HCT116 (cell line): ENCODE data around the gene HNRNPK. TPM values are rescaled to one million over a fixed set of nuclear protein-coding genes. Genes with fewer than 3 reads are reported as not detected.
A peak's percentile ranks its signal among the peaks of the same experiment; 100 is the strongest.

ENCODE experiments used
- microRNA-seq: library from miRNA; unstranded; fragments of <30 nt; microRNA quantifications from one replicate; pipeline ENCODE4, GENCODE V29; 2016; ENCODE audit warnings: borderline number of aligned reads
- total RNA-seq: library from RNA; stranded (reverse); gene quantifications from one replicate; pipeline ENCODE4 v1.2.1, GENCODE V29; 2021; ENCODE audit not compliant: unreplicated experiment
- TF ChIP-seq, protein P1 (sequence below): IDR thresholded peaks from 2 replicates; pipeline ENCODE4 v1.6.1; 2011; ENCODE audit warnings: mild to moderate bottlenecking, low read length, moderate library complexity; ENCODE audit not compliant: insufficient replicate concordance; ENCODE audit errors: extremely low read depth
- TF ChIP-seq, protein P2 (sequence below): IDR thresholded peaks from 2 replicates; pipeline ENCODE4 v1.6.1; 2012; ENCODE audit warnings: low read depth
- TF ChIP-seq, protein P3 (sequence below): IDR thresholded peaks from 2 replicates; pipeline ENCODE4 v1.6.1; 2012

HNRNPK gene
- total RNA-seq, 1 experiment from 2014 or later = 624 TPM

- TF ChIP-seq, protein P1, sequence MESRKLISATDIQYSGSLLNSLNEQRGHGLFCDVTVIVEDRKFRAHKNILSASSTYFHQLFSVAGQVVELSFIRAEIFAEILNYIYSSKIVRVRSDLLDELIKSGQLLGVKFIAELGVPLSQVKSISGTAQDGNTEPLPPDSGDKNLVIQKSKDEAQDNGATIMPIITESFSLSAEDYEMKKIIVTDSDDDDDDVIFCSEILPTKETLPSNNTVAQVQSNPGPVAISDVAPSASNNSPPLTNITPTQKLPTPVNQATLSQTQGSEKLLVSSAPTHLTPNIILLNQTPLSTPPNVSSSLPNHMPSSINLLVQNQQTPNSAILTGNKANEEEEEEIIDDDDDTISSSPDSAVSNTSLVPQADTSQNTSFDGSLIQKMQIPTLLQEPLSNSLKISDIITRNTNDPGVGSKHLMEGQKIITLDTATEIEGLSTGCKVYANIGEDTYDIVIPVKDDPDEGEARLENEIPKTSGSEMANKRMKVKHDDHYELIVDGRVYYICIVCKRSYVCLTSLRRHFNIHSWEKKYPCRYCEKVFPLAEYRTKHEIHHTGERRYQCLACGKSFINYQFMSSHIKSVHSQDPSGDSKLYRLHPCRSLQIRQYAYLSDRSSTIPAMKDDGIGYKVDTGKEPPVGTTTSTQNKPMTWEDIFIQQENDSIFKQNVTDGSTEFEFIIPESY = no peak
- TF ChIP-seq, protein P2, sequence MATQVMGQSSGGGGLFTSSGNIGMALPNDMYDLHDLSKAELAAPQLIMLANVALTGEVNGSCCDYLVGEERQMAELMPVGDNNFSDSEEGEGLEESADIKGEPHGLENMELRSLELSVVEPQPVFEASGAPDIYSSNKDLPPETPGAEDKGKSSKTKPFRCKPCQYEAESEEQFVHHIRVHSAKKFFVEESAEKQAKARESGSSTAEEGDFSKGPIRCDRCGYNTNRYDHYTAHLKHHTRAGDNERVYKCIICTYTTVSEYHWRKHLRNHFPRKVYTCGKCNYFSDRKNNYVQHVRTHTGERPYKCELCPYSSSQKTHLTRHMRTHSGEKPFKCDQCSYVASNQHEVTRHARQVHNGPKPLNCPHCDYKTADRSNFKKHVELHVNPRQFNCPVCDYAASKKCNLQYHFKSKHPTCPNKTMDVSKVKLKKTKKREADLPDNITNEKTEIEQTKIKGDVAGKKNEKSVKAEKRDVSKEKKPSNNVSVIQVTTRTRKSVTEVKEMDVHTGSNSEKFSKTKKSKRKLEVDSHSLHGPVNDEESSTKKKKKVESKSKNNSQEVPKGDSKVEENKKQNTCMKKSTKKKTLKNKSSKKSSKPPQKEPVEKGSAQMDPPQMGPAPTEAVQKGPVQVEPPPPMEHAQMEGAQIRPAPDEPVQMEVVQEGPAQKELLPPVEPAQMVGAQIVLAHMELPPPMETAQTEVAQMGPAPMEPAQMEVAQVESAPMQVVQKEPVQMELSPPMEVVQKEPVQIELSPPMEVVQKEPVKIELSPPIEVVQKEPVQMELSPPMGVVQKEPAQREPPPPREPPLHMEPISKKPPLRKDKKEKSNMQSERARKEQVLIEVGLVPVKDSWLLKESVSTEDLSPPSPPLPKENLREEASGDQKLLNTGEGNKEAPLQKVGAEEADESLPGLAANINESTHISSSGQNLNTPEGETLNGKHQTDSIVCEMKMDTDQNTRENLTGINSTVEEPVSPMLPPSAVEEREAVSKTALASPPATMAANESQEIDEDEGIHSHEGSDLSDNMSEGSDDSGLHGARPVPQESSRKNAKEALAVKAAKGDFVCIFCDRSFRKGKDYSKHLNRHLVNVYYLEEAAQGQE = no peak
- TF ChIP-seq, protein P3, sequence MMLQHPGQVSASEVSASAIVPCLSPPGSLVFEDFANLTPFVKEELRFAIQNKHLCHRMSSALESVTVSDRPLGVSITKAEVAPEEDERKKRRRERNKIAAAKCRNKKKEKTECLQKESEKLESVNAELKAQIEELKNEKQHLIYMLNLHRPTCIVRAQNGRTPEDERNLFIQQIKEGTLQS = no peak
These were observed 60.9 kb downstream of the HNRNPK start (continued) for GRCh38 chr9:83919111-83919510.

Small RNA genes within 50 kb of the gene (microRNA-seq; reads per million reads assigned to microRNA genes)
- 1,764 reads per million, percentile 85 among the genes with 10 or more reads in this experiment for gene MIR7-1

Other genes starting within 250 kb of the HNRNPK start
- gene GKAP1, start 162.4 kb downstream of the HNRNPK start, total RNA-seq = 6.8 TPM
- 4.3 TPM for gene KIF27, start 58.8 kb downstream of the HNRNPK start, total RNA-seq
- 26.8 TPM for gene RMI1, start 590 bp upstream of the HNRNPK start, total RNA-seq